GM12874 (cell line): ENCODE measurements around the gene LIMCH1.

Experiments
- TF ChIP-seq, protein P1 (sequence below): IDR thresholded peaks from 2 replicates; pipeline ENCODE4 v1.5.1; 2011; ENCODE audit warnings: low read depth, mild to moderate bottlenecking, control low read depth, low read length, moderate library complexity; ENCODE audit not compliant: insufficient read depth

The LIMCH1 gene

DNA sequence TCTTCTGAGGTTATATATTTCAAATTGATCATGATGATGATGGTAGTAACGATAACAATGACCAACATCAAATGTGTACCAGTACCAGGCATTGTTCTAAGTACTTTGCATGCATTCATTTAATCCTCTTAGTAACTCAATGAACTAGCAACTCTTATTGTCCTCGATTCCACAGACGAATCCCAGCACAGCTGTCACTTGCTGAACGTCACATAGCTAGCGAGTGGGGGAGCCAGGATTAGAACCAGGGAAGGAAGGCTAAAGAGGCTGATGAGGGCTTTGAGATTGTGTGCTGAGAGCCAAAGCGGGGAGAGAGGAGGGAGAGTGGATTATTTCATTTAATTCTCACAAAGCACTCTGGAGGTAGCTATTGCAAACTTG lies 106.9 kb downstream of the LIMCH1 start:
- TF ChIP-seq, protein P1, sequence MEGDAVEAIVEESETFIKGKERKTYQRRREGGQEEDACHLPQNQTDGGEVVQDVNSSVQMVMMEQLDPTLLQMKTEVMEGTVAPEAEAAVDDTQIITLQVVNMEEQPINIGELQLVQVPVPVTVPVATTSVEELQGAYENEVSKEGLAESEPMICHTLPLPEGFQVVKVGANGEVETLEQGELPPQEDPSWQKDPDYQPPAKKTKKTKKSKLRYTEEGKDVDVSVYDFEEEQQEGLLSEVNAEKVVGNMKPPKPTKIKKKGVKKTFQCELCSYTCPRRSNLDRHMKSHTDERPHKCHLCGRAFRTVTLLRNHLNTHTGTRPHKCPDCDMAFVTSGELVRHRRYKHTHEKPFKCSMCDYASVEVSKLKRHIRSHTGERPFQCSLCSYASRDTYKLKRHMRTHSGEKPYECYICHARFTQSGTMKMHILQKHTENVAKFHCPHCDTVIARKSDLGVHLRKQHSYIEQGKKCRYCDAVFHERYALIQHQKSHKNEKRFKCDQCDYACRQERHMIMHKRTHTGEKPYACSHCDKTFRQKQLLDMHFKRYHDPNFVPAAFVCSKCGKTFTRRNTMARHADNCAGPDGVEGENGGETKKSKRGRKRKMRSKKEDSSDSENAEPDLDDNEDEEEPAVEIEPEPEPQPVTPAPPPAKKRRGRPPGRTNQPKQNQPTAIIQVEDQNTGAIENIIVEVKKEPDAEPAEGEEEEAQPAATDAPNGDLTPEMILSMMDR: no peak

DNA sequence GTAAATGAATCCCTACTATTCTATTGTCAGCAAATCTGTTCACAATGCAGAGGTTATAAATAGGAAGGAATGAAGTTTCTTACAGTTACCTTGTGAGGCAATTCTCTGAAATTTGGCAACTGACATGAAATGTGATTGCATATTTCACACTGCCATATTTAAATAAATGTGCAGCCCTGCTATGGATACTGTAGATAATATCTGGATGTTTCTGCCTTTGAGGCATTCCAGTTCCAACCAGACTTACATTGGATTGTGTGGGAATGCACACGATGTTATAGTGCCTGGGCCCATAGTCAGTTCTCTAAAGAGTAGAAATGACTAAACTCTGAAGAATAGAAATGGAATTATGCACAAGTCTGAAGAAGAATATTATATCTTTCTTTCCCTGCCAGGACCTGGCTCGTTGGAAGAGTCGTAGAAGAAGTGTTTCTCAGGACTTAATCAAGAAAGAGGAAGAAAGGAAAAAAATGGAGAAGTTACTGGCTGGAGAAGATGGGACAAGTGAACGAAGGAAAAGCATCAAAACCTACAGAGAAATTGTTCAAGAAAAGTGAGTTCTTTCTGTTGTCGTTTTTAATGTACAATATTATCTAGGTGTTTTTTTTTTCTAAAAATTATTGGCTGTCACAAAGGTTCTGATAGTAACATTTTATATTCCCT lies 107.9 kb downstream of the LIMCH1 start:
- TF ChIP-seq, protein P1: no peak

DNA sequence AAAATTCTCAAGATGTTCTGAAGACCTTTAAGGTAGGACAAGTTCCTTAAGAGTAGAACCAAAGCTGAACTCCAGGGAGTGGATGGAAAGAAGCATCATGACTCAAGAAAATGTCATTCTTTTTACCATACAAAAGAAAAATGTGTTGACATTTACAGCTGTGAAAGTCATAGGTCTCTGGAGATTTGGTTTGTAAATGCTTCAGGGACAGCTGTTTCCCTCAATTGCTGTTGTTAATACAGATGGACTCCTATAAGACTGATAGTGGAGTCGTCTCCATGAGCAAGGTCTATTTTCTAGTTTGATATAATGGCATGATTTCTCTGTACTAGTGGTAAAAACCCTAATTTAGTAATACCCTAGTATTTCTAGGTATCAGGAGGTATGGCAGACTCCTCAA lies 108.9 kb downstream of the LIMCH1 start:
- TF ChIP-seq, protein P1: no peak

DNA sequence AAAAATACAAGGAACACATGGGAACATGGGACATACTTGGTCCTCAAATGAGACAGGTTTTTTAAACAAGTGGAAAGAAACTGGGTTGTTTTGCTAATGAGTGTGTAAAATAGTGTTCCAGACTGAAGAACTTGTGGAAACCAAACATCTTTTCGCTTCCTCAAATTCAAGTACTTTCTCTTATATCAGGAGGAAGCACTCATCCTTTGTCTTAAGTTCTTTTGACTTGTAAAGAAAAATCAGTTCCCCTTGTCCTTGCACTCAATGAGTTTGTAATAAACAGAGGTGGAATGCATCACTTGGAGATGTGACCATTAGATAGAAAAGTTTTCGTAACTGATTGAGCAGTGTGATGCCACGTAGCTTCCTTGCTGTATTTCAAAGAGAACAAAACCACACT lies 109.4 kb downstream of the LIMCH1 start:
- TF ChIP-seq, protein P1: no peak

DNA sequence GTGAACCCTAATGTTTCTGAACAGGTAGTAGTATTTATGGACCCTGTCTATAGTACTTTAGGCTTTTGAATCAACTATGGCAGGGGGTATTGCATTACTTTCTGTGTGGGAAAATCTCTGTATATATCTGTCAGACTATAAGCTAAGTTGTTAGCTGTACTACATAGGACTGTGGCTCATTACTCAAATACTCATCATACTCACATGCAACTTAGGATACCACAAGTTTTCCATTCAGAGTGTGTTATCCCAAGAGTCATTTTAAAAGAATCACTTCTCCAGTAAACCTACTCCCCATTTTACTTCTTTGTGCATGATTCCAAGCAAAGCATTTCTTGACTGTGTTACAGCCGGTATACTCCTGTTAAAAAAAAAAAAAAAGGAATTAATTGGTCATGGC lies 115.0 kb downstream of the LIMCH1 start:
- TF ChIP-seq, protein P1: no peak

DNA sequence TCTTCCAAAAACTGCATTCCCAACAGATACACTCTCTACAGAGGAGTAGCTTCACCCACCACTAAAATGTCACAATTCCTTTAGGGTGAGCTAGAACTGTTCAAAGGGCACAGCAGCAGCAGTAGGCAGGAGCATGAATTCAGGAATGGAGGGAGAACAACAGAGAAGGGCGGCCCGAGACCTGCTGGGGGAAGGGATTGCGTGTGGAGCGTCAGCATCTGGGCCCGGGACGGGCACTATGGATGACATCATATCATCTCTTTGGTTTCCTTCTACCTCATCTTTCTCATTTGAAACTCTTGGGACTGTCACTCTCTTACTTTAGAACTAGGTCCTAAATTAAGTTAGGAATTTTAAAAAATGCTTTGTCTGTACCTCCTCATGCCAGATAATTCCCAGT lies 115.6 kb downstream of the LIMCH1 start:
- TF ChIP-seq, protein P1: no peak

DNA sequence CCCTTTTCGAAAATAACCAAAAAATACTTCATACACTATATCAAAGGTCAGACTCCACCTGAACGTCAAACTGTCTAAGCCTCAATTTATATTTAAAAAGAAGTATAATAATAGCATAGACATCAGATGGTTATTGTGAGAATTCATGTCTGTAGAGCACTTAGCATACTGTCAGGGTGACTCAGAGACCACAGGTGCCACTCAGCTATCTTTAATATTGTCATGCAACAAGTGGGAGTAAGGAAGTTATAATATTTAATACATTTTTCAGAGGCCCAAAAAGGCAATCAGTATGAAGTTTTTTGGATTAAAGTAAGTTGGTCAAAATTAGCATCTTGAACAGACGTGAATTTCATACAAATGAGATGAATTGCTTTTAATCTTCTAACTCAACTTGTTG lies 117.2 kb downstream of the LIMCH1 start:
- TF ChIP-seq, protein P1: no peak

DNA sequence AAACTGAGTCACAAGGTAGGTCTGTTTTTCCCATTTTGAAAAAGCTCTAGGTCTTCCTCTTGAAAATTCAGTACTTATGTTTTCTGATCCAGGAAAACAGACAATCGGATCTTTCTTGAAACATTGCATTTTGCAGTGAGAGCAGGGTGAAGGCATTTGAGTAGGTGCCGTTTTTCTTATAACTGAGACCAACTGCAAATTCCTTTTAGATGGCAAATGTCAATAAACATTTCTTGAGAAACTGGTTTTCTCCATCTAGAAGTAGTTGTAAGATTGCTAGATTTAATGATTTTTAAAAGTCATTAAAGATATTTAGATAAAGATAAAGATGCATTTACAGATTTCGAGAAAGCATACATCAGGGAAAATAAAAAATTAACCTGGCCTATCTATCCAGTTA lies 118.1 kb downstream of the LIMCH1 start:
- TF ChIP-seq, protein P1: no peak
